ENCODE data around the gene CARF.
"Not testable (repeated sequence)": the region's sequence is repeated elsewhere in the genome, so short reads cannot be mapped to it uniquely, and the experiment has no call there.

Gene CARF

DNA sequence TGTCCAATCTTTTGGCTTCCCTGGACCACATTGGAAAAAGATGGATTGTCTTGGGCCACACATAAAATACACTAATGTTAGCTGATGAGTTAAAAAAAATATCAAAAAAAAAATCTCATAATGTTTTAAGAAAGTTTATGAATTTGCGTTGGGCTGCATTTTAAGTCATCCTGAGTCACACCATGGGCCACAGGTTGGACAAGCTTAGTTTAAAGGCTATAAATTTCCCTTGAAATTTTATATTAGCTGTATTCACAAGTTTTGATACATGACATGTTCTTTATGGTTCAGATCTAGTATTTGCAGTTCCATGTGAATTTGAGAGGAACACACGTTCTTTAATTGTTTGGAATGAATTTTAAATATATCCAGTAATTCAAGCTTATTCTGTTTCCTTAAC is 21.9 kb downstream of the CARF start:
- DNase-seq (ENCODE audit: low read depth) = no peak

DNA sequence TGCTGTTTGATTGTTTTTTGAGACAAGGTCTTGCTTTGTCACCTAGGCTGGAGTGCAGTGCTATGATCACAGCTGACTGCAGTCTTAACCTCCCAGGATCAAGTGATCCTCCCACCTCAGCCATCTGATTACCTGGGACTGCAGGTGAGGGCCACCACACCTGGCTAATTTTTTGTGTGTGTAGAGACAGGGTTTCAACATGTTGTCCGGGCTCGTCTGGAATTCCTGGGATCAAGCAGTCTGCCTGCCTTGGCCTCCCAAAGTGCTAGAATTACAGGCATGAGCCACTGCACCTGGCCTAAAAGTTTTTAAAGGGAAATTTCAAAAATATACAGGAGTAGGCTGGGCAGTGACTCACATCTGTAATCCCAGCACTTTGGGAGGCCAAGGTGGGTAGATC is 22.4 kb downstream of the CARF start:
- DNase-seq (ENCODE audit: low read depth) = no peak

DNA sequence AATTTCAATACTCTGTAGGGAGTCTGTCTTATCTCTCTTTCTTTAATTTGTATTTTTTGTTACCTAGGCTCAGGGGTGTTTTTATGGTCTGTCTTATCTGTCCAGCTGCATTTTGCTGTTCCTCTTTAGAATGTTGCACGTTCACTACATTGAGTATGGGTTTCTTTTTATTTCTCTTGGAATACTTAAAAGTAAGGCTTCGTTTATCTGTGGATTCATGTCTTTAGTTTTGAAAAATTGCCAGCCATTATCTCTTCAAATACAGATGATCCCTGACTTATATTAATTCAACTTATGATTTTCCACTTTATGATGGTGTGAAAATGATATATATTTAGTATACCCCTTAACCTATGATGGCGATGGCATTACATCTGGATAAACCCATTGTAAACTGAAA is 26.9 kb downstream of the CARF start:
- no peak for DNase-seq (ENCODE audit: low read depth)

DNA sequence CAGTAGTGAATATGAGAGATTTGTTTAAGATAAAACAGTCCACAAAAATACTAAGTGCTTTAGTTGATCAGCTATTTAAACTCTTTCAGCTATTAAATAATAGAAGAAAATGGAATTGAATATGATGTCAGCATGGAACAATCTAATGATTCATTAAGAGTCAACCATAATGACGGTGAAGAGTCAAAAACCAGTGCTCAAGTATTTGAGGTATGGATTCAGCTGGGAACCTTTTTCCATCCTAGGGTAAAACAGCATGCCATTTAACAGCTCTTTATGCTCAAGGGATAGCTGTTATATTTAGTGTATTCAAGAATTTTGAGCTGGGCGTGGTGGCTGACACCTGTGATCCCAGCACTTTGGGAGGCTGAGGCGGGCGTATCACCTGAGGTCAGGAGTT is 29.7 kb downstream of the CARF start:
- DNase-seq (ENCODE audit: low read depth) = no peak

DNA sequence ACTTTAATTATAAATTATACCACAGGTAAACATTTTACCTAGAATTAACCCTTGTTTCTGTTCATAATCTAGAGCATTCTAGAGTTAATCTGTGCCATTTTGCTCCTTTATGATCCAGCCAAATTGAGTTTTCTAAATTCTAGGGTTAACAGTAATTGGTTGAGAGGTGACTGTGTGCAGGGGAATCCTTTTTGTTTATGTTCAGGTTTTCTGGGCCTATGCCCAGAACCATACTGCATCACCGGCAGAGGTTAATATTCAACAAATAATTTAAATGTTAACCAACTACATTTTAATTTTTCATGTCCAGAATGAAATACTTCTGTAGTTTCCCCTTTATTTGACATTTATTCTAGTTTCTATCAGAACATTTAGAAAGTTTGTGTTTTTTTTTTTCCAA is 32.3 kb downstream of the CARF start:
- DNase-seq (ENCODE audit: low read depth) = no peak

DNA sequence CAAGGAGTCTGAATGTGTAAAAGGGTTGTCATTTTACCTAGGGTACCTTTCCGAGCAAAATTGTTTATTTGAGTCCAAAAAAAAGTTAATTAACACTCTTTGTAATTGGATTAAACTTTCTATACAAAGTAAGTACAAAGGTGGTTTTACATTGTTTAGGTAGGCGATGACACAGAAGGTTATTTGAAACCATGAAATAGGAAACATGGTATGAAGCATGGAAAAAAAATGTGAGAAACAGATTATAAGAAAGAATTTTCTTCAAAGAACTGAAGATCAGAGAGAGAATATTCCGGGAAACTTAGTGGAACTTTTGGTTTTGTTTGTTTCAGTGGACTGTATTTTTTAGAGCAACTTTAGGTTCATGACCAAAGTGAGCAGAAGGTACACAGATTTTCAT is 32.7 kb downstream of the CARF start:
- no peak for DNase-seq (ENCODE audit: low read depth)

DNA sequence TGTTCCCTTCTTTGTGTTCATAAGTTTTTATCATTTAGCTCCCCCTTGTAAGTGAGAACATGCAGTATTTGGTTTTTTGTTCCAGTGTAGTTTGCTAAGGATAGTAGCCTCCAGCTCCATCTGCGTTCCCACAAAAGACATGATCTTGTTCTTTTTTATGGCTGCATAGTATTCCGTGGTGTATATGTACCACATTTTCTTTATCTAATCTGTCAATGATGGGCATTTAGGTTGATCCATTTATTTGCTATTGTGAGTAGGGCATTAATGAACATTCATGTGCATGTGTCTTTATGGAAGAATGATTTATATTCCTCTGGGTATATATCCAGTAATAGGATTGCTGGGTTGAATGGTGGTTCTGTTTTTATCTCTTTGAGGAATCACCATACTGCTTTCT is 33.4 kb downstream of the CARF start:
- DNase-seq (ENCODE audit: low read depth) = no peak

DNA sequence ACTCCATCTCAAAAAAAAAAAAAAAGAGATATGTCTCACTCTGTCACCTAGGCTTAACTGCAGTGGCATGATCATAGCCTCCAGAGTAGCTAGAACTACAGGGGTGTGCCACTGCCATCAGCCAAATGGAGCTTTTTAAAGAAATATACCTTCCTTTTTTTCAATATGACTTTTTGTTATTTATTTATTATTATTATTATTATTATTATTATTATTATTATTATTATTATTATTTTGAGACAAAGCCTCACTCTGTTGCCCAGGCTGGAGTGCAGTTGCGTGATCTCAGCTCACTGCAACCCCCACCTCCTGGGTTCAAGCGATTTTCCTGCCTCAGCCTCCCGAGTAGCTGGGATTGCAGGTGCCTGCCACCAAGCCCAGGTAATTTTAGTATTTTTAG is 37.3 kb downstream of the CARF start:
- DNase-seq (ENCODE audit: low read depth) = not testable (repeated sequence)

DNA sequence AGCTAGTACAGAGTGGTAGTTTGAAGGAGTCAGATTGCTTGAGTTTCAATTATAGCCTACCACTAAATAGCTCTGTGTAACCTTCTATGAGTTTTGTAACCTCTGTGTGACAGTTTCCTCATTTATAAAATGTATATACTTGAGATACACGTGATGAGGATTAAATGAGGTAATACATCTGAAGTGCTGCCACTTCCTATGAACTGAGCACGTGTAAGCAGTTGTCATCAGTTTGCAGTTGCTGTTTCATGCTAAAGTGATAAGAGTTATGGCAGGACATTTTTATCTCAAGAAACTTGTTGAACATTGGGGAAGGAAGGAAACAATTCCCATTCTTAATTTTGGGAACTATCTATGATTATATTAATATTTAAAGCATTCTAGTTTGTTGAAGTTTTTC is 38.5 kb downstream of the CARF start:
- no peak for DNase-seq (ENCODE audit: low read depth)

DNA sequence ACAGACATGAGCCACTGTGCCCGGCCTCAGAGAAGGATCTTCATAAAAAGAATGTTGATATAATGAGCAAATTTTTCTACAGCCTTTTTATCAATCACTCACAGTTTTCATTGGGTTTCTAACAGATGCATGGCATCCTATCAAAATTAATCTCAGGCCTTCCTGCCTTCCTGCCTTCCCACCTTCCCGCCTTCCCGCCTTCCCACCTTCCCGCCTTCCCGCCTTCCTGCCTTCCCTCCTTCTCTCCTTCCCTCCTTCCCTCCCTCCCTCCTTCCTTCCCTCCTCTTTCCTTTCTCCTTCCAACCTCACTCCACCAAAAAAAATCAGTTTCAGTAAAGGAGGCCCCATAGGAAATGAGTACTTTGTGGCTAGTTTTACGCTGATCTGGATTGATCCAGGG is 48.4 kb downstream of the CARF start:
- no peak for DNase-seq (ENCODE audit: low read depth)

DNA sequence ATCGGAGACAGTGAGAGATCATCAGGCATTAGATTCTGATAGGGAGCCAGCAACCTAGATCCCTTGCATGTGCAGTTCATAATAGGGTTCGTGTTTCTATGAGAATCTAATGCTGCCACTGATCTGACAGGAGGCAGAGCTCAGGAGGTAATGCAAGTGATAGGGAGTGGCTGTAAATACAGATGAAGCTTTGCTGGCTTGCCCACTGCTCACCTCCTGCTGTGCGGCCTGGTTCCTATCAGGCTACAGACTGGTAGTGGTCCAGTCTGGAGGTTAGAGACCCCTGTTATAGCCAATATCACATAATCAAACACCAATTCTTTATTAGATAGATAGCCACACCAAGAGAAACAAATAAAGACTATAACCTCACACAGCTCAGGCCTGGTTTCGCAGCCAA is 51.6 kb downstream of the CARF start:
- DNase-seq (ENCODE audit: low read depth) = no peak

DNA sequence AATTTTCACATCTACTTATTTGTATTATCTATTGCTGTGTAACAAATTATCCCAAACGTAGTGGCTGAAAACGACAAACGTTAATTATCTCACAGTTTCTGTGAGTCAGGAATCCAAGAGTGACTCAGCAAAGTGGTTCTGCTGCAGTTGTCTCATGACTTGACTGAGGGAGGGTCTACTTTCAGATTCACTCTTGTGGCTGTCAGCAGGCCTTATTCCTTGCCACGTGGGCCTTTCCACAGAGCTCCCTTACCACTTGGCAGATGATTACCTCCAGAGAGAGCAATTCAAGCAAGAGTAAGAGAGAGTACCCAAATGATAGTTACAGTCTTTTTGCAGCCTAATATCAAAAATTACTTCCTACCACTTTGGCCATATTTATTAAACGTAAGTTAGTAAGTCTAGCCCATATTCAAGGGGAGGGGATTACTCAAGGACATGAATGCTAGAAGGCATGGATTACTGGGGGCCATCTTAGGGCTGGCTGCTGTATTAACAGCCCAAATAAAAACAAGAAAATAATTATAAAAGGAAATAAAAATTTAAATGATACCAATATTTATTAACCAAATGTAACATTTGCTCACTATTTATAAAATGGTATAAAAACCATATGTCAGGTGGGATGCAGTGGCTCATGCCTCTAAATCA is 53.9 kb downstream of the CARF start:
- peak; percentile 44 for DNase-seq (ENCODE audit: low read depth)

DNA sequence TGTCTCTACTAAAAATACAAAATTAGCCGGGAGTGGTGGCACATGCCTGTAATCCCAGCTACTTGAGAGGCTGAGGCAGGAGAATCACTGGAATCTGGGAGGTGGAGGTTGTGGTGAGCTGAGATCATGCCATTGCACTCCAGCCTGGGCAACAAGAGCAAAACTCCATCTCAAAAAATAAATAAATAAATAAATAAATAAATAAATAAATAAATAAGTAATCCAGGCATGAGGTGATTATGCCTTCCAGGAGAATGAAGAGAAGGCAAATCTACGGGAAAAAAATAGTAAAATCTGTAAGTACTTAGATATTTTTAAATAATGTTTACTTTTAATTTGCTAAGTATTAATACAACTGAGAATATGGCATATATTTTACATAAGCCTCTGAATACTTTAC is 57.3 kb downstream of the CARF start:
- DNase-seq (ENCODE audit: low read depth) = not testable (repeated sequence)

DNA sequence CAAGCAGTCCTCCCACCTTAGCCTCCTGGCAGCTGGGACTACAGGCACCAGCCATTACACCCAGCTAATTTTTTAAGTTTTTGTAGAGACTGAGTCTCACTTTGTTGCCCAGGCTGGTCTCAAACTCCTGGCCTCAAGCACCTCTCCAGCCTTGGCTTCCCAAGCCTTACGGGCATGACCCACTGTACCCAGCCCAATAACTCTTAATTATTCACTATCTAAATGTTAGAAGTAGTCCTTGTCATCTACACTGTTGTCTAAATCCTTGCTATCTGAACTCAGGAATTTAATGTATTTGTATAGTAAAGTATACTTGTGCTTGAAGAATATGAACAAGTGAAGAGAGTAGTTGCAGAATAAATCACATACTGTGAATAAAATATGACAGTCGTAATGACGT is 64.7 kb downstream of the CARF start:
- no peak for DNase-seq (ENCODE audit: low read depth)

DNA sequence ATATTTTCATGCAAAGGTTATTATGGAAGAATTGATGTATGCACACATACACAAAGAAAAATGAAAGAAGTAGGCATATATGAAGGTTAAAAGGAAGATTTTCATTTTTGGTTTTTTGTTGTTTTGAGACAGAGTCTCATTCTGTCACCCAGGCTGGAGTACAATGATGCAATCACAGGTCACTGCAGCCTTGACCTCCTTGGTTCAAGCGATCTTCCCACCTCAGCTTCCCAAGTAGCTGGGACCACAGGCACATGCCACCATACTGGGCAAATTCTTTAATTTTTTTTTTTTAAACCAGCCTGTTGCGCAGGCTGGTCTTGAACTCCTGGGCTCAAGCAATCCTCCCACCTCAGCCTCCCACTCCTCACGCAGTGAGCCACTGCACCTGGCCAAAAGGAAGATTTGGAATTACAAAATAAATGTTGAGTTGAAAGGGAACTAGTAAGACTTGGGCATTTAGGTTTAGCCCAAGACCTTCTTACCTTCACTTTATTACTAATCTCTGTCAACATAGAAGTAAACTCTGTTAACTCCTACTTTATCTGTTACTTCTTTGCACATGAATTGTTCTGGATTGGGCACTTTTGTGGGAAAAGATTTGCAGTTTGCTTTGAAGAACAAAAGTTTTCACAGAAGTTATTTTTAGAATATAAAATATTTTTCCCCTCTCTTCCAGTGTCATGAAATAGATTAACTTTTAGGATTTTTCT is 70.9 kb downstream of the CARF start:
- no peak for DNase-seq (ENCODE audit: low read depth)

DNA sequence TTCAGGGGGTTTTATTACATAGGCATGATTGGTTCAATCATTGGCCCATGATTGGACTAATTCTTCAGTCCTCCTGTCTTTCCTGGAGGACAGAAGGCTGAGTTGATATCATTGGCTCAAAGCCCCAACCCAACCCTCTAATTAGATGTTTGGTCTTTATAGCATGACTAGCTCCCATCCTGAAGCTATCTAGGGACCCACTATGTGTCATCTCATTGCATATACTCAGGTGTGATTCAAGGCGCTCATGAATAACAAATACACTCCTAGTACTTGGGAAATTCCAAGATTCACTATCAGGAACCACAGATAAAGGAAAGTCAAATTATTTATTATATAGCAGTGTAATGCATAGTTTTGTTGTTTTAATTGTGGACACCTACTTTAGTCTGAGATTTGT is 77.7 kb downstream of the CARF start:
- no peak for DNase-seq (ENCODE audit: low read depth)

DNA sequence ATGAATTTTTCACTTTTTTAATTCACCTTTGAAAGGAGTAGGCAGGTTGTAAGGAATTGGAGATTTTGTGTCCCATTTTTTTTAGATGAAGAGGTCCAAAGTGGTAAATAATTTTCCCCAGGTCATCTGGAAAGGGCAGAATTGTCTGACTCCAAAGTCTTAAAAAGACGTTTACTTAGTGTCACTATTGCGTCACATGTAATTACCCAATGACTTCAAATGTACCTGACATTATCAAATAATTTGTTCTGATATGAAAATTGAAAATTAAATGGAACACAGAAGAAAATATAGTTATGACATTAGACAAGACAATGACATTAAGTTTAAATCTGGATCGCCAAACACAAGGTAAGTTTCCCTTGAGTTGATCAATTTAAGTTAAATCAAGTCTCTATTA is 78.4 kb downstream of the CARF start:
- DNase-seq (ENCODE audit: low read depth) = no peak

DNA sequence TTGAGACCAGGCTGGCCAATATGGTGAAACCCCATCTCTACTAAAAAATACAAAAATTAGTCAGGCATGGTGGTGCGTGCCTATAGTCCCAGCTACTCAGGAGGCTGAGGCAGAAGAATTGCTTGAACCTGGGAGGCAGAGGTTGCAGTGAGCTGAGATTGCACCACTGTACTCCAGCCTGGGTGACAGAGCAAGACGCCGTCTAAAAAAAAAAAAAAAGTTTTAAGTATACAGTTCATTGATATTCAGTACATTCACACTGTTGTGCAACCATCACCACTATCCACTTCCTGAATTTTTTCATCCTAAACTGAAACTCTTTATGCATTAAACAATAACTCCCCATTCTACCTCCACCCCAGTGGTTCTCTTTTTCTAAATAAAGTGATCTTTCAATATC is 85.0 kb downstream of the CARF start:
- not testable (repeated sequence) for DNase-seq (ENCODE audit: low read depth)

DNA sequence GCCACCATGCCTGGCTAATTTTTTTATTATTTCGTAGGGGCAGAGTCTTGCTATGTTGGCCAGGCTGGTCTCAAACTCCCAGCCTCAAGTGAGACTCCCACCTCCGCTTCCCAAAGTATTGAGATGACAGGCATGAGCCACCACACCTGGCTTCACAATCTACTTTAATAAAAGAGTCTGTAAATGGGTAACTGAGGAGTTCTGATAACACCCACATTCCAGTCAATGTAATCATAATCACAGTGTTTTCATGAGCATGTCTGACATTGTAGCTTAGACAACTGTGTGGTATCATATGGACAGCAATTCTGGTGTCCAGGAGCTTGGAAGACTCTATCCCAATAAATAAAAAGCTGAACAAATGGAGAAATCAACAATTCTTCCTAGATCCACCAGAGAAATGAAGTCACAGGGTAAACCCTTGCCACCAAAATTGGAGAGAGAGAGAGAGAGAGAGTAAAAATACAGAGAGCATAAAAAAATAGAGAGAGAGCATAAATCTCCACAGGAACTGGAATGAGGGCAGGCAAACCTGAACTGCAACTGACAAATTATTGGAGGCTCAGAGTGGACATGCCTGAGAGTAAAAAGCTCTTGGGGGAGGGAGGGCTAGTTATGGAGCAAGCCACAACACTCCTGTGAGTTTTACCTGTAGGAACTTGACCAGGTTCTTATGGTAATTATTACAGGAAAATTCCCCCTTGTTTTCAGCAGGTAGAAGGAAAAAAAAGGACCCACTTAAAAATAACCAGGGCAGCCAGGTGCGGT is 90.2 kb downstream of the CARF start:
- no peak for DNase-seq (ENCODE audit: low read depth)

DNA sequence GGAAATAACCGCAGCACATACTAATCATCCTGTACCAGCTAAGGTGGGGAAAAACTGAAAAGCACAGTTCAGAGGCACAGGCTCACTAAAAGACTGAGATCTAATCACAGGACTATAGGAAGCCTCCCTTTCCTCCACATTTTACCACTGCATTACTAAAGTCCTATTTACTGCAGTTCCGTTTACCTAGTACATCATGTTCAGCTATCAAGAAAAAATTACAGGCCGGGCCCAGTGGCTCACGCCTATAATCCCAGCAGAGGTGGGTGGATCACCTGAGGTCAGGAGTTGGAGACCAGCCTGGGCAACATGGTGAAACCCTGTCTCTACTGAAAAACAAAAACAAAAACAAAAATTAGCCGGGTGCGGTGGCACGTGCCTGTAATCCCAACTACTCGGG is 91.6 kb downstream of the CARF start:
- no peak for DNase-seq (ENCODE audit: low read depth)

DNA sequence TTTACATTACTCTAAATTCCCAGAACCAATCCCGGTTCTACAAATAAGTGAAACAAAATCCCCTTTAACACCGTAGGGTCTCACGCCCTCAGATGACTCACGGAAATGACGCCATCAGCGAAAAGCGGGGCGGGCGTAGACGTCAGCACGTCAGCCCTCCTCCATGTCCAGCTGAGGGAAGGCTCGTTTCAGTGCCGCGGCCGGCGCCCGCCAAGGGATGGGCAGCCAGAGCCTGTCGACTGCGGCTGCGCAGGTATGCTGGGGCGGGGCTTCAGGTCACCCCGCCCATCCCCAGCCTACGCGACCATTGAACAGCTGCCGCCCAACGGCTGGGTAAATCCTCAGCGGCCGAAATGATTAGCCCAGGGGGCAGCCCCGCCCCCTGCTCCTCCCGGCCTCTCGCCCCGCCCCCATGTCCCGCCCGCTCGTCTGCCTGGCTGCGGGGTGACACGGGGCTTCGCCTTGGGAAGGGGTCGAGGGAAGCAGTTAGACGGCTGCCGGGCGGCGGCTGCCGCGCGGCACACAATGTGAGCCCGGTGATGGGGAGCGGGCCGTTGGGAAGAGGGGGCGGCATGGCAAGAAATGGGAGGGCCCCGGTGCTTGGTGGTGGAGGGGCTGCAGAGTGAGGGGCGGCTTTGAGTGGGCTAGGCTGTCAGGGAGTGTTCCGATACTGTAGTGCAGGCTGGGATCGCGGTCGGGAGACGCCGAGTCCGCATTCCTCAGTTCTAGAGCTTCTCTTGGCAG is 102.6 kb downstream of the CARF start, which contains the start of gene NBEAL1:
Gene NBEAL1, plus strand, starts transcription at position 420 of the 744 bp plus-strand sequence. CDS start 1,510 bp downstream, outside the sequence.
- DNase-seq (ENCODE audit: low read depth) = peak; percentile 97

DNA sequence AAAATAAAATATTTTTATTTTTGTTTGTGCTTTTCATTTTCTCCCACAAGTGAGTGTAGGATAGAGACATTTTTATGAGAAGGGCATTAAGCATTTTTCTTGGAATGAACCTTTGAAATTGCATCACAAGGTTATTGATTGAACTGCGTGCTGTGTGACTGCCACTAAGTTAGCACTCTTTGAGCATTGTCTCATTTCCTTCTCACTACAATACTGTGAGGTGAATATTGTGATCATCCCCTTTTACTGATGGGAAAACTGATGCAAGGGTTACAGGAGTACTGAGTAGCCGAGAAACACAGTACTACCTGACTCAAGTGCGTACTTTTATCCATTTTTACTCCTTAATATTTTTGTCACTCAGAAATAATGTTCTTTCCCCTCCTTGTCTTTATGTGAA is 104.6 kb downstream of the CARF start:
- DNase-seq (ENCODE audit: low read depth) = no peak

DNA sequence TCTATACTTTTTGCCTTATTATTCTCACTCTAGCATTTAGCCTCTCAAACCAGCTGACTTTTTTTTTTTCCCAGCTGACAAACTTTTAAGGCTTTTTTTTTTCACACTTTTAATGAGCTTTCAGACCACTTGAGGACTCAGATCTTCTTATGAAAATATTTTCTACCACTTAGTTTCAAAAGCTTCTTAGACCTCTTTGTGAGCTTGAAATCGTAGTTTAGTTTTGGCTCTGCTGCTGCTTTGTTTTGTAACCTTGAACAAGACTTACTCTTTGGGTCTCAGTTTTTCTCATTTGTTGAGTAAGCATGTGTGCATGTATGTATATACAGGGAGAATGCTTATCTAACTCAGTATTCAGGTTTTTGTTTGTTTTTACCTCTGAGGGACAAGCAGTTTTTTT is 106.1 kb downstream of the CARF start:
- DNase-seq (ENCODE audit: low read depth) = no peak

All from stromal cell of bone marrow (primary cell).